Osteocyte (in vitro differentiated cells): ENCODE data around the gene COL1A1. TPM values are rescaled to one million over a fixed set of nuclear protein-coding genes. Genes with fewer than 3 reads are reported as not detected.

ENCODE experiments used
- DNase-seq: peaks from one replicate; pipeline ENCODE4 v3.0.0; 2021; ENCODE audit warnings: mixed read lengths; ENCODE audit not compliant: unreplicated experiment; ENCODE audit errors: extremely low spot score
- H3K27ac Mint-ChIP-seq: one replicate; pipeline ENCODE4 v1.8.0; 2021; ENCODE audit warnings: mild to moderate bottlenecking, mixed read lengths; ENCODE audit not compliant: unreplicated experiment
- H3K27me3 Mint-ChIP-seq: one replicate; pipeline ENCODE4 v1.8.0; 2021; ENCODE audit warnings: mixed read lengths; ENCODE audit not compliant: unreplicated experiment
- H3K36me3 Mint-ChIP-seq: one replicate; pipeline ENCODE4 v1.8.0; 2021; ENCODE audit warnings: mixed read lengths; ENCODE audit not compliant: unreplicated experiment
- H3K4me1 Mint-ChIP-seq: one replicate; pipeline ENCODE4 v1.8.0; 2021; ENCODE audit warnings: mixed read lengths; ENCODE audit not compliant: unreplicated experiment
- H3K4me3 Mint-ChIP-seq: one replicate; pipeline ENCODE4 v1.8.0; 2021; ENCODE audit warnings: mild to moderate bottlenecking, moderate library complexity, mixed read lengths; ENCODE audit not compliant: unreplicated experiment
- H3K9me3 Mint-ChIP-seq: one replicate; pipeline ENCODE4 v1.8.0; 2021; ENCODE audit warnings: mixed read lengths; ENCODE audit not compliant: unreplicated experiment
- CTCF ChIP-seq: fragments of 200-600 bp; sonication (generic); IDR thresholded peaks from 2 replicates; pipeline ENCODE4 v1.5.0; 2021; ENCODE audit warnings: antibody characterized with exemption, mild to moderate bottlenecking, moderate library complexity
- total RNA-seq: library from RNA; stranded (reverse); gene quantifications from 2 replicates; pipeline ENCODE4 v1.2.1, GENCODE V29; 2021

COL1A1 gene
- total RNA-seq, 1 donor from 2014 or later, result 25,918 TPM

GRCh38 chr17:50199211-50199802 lies 2.1 kb downstream of the COL1A1 start:
- TF ChIP-seq CTCF, result no peak
- Mint-ChIP-seq H3K27me3 (no peaks in the 10 kb centered on the region), H3K4me1 (peaks cover 72% of the 10 kb centered on the region), H3K4me3 (peak overlapping the region; percentile 96), H3K27ac (peak overlapping the region; percentile 100), H3K36me3 (peaks cover 59% of the 10 kb centered on the region), H3K9me3 (no peaks in the 10 kb centered on the region)
- DNase-seq, result no peak

- peak; percentile 59 for TF ChIP-seq CTCF
- DNase-seq, result no peak
- Mint-ChIP-seq H3K4me3 (peak overlapping the region; percentile 96), H3K4me1 (peaks cover 72% of the 10 kb centered on the region), H3K36me3 (peaks cover 70% of the 10 kb centered on the region), H3K27ac (peak overlapping the region; percentile 100), H3K27me3 (no peaks in the 10 kb centered on the region), H3K9me3 (no peaks in the 10 kb centered on the region)
Measured at GRCh38 chr17:50198026-50198669, 3.3 kb downstream of the COL1A1 start.

GRCh38 chr17:50196826-50197225 lies 4.6 kb downstream of the COL1A1 start:
- no peaks in the 10 kb centered on the region for H3K9me3 Mint-ChIP-seq

GRCh38 chr17:50196036-50196435 lies 5.4 kb downstream of the COL1A1 start:
- DNase-seq, result no peak
- no peaks in the 10 kb centered on the region for H3K9me3 Mint-ChIP-seq
- H3K36me3 Mint-ChIP-seq, result peaks cover 74% of the 10 kb centered on the region
- TF ChIP-seq CTCF, result no peak
- H3K27ac Mint-ChIP-seq, result peak overlapping the region; percentile 100
- H3K4me3 Mint-ChIP-seq, result peak overlapping the region; percentile 96
- H3K27me3 Mint-ChIP-seq, result no peaks in the 10 kb centered on the region
- peaks cover 76% of the 10 kb centered on the region for H3K4me1 Mint-ChIP-seq

More at GRCh38 chr17:50196826-50197225, 4.6 kb downstream of the COL1A1 start:
- peak overlapping the region; percentile 100 for H3K27ac Mint-ChIP-seq
- TF ChIP-seq CTCF, result no peak
- peaks cover 74% of the 10 kb centered on the region for H3K36me3 Mint-ChIP-seq
- H3K4me3 Mint-ChIP-seq, result peak overlapping the region; percentile 96
- H3K27me3 Mint-ChIP-seq, result no peaks in the 10 kb centered on the region
- DNase-seq, result no peak
- H3K4me1 Mint-ChIP-seq, result peaks cover 72% of the 10 kb centered on the region
